GM12872 (cell line): ENCODE measurements around the gene TNNC2.

ENCODE experiments used
- TF ChIP-seq, protein P1 (sequence below): IDR thresholded peaks from 3 replicates; pipeline ENCODE4 v1.5.1; 2011; ENCODE audit warnings: low read depth, mild to moderate bottlenecking, low read length, moderate library complexity; ENCODE audit not compliant: insufficient read depth

The TNNC2 gene

DNA sequence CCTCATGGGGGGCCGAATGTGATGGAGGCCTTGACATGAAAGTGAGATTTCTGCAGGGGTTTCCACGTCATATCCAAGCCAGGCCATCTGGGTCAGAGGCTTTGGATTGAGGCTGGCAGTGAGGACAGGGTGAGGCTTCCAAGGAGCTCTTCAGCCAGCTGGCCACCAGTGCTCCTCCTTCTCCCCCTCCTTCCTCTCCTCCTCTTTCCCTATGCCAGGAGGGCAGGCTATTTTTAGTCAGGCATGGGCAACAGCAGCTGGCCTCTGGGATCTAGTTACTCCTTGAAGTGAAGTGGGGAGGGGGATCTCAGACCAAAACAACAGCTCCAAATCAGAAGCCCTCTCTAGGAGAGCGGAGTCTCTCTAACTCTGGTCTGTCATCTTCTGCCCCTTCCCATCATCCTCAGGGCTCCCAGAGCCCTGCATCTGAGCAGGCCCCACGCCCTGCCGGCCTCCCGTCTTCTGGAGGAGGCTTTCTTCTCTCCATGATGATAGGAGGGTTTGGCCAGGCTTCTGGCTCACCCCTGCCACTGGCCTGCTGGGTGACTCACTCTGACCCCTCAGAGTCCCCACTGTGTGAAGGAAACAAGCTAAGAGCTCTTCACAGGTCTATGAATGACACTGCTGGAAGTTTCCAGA is 612 bp downstream of the TNNC2 start:
- TF ChIP-seq, protein P1, sequence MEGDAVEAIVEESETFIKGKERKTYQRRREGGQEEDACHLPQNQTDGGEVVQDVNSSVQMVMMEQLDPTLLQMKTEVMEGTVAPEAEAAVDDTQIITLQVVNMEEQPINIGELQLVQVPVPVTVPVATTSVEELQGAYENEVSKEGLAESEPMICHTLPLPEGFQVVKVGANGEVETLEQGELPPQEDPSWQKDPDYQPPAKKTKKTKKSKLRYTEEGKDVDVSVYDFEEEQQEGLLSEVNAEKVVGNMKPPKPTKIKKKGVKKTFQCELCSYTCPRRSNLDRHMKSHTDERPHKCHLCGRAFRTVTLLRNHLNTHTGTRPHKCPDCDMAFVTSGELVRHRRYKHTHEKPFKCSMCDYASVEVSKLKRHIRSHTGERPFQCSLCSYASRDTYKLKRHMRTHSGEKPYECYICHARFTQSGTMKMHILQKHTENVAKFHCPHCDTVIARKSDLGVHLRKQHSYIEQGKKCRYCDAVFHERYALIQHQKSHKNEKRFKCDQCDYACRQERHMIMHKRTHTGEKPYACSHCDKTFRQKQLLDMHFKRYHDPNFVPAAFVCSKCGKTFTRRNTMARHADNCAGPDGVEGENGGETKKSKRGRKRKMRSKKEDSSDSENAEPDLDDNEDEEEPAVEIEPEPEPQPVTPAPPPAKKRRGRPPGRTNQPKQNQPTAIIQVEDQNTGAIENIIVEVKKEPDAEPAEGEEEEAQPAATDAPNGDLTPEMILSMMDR = no peak

DNA sequence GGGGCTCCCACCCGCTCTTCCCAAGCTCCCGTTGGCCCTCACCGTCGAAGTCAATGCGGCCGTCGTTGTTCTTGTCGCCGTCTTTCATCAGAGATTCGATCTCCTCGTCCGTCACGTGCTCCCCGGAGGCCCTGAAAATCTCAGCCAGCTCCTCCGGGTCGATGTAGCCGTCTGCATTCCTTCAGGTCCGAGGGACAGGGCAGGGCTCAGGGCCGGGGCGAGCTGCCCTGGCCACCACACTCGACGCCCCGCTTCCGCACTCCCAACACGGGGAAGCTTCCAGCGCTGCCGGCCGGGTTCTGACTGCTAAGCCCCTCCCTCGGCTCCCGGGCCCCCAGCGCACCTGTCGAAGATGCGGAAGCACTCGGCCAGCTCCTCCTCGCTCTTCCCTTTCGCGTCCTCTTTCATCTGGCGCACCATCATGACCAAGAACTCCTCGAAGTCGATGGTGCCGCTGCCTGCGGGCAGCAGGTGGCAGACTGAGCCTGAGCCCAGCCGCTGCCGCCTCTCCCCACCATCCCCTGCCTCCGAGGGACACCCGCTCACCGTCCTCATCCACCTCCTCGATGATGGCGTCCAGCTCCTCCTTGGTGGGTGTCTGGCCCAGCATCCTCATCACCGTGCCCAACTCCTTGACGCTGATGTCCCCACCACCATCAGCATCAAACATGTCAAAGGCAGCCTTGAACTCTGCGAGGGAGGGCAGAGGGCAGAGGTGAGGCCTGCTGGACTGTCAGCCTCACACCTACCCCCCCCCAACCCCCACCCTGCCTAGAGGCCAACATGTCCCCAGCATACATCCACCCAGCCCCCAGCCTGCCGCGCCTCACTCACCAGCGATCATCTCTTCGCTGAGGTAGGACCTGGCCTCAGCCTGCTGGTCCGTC is 2.9 kb downstream of the TNNC2 start:
- TF ChIP-seq, protein P1 = peak; percentile 37; the same call in 2 of the 3 replicates

DNA sequence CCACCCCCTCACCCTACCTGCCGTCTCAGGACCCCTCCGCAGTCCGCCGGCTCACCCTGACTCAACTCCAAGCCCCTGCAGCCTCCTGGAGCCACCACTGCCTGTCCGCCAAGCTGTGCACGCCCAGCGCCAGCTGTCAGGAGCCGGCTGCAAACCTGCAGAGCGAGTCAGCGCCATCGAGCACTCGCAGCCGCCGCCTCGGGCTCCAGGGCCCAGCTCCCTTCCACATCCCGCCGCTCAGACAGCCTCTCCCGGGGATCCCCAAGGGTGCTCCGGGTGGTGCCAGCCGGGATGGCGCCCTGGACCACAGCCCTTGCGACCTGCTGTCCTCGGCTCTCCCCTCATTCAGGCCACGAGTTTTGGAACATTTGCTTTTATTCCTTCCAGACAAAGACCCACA is 4.3 kb downstream of the TNNC2 start:
- TF ChIP-seq, protein P1 = no peak

DNA sequence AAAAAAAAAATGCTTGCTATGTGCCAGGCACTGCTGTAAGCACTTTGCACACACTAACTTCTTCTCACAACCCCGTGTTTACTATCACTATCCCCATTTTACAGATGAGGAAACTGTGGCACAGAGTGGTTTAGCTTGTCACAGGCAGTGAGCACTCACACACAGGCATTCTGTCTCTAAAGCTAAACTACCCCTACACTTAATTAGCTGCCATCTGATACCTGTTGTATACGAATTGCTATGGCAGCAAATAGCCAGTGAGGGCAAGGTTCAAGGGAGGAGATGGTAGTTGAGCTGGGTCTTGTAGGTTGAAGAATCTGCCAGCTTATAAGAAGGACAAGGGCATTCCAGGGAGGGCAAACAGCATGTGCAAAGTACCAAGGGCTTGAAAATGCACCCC is 5.2 kb downstream of the TNNC2 start:
- TF ChIP-seq, protein P1 = no peak

DNA sequence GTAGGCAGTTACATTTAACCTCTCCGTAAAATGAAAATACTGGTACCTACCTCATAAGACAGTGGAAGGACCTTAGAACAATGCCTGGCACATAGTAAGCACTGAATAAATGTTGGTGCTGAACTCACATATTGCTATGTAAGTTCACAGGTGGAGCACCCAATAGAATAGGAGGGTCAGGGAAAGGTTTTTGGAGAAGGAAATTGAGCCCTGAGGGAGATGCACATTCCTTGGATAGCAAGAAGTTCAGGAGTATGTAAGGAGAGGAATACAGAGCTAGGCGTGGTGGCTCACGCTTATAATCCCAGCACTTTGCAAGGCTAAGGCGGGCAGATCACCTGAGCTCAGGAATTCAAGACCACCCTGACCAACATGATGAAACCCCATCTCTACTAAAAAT is 7.6 kb downstream of the TNNC2 start:
- TF ChIP-seq, protein P1 = no peak

DNA sequence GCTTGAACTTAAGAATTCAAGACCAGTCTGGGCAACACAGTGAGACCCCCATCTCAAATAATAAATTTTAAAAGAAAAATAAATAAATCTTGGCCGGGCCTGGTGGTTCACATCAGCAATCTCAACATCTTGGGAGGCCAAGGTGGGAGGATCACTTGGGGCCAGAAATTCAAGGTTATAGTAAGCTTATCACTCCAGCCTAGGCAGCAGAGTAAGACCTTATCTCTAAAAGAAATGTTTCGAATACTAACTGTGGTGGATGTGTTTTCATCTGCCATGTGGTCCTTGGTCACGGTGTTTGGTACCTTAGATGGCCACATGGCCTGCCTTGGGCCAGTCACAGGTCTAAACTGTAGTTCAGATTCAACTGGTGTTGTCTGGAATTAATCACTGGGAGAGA is 8.9 kb downstream of the TNNC2 start:
- TF ChIP-seq, protein P1 = no peak

DNA sequence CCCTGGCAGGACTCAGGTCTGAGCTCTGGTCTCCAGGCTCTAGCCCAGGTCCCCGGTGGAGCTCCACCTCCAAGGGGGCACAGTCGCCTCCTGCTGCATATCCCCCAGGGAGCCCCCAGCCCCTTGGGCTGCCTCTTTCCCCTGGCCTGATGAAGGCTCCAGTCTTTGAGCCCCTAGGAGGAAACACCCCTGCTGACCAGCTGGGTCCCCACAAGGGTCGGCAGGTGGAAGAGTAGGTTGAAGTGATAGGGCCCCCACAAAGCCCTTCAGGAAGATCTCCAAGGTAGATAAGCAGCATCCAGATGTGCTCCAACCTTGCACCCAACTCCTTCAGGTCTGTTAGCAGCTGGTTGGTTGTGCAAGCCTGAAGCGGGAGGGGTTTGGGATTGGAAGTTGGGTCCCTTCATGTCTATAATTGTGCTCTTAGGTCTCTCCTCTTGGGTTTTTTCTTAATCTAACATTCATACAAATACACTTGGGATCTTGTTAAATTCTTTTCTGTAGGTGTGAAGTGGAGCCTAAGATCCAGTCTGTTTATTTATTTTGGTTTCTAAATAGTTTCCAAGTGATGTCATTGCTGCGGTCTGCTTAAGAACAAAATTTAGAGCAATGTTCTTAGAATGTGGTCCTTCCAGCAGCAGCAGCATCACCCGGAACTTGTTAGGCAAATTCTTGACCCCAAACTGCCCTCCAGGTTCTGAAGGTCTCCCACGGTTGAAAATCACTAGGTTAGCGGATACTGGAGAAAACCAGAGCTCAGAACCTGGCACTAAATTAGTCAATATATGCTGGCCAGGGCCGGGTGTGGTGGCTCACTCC is 9.5 kb downstream of the TNNC2 start:
- TF ChIP-seq, protein P1 = no peak
